ENCODE data around the gene UBXN10.

Gene UBXN10

DNA sequence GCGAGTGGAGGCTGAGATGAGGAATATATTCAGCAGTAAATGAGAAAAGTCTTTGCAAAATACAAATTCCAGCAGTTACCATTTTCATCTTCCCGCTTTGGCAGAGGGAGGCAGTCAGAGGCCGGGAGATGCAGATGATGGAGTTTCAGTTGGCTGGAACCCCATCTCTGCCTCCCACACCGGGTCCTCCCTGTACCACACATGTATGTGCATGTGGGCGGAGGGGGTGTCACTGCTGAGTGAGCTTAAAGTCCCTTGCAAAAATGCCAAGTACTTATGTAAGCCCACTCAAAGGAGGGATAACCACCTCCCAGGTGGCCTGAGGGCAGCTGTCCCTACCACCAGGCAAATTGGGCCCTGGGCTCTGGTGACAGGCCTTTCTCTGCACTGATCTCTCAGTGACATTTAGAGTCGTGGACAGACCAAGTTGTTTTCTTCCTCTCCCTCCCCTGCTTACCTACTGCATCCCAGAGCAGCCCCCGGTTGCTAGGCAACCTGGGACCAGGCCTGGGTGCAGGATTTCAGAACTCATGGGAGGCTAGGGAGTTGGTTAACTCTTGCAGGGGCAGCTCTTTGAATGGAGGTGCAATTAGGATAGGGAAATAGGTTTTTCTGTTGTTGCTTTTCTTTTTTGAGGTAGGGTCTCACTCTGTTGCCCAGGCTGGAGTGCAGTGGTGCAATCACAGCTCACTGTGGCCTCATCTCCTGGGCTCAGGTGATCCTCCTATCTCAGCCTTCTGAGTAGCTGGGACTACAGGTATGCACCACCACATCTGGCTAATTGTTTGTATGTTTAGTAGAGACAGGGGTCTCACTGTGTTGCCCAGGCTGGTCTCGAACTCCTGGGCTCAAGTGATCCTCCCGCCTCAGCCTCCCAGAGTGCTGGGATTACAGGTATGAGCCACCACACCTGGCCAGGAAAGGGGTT is 17.1 kb upstream of the UBXN10 start:
- TF ChIP-seq, protein P1, sequence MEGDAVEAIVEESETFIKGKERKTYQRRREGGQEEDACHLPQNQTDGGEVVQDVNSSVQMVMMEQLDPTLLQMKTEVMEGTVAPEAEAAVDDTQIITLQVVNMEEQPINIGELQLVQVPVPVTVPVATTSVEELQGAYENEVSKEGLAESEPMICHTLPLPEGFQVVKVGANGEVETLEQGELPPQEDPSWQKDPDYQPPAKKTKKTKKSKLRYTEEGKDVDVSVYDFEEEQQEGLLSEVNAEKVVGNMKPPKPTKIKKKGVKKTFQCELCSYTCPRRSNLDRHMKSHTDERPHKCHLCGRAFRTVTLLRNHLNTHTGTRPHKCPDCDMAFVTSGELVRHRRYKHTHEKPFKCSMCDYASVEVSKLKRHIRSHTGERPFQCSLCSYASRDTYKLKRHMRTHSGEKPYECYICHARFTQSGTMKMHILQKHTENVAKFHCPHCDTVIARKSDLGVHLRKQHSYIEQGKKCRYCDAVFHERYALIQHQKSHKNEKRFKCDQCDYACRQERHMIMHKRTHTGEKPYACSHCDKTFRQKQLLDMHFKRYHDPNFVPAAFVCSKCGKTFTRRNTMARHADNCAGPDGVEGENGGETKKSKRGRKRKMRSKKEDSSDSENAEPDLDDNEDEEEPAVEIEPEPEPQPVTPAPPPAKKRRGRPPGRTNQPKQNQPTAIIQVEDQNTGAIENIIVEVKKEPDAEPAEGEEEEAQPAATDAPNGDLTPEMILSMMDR (IDR thresholded peaks at IDR 0.05): no peak

DNA sequence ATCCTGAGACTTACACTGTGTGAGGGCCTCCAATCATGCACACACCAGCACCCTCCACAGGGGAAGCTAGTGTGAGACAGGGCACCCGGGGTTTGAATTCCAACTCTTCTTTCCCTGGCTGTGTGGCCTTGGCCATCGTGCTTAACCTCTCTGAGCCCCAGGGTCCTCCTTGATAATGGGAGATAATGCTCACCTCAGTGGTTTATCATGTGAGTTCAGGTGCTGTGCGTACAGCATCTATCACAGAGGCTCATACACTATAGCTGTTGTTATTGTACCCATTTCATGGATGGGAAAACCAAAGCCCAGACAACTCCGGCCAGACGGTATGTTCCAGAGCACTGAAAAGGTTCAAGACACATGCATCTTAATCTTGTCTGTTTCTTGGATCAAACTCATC is 16.0 kb upstream of the UBXN10 start:
- TF ChIP-seq, protein P1 (IDR thresholded peaks at IDR 0.05): no peak

DNA sequence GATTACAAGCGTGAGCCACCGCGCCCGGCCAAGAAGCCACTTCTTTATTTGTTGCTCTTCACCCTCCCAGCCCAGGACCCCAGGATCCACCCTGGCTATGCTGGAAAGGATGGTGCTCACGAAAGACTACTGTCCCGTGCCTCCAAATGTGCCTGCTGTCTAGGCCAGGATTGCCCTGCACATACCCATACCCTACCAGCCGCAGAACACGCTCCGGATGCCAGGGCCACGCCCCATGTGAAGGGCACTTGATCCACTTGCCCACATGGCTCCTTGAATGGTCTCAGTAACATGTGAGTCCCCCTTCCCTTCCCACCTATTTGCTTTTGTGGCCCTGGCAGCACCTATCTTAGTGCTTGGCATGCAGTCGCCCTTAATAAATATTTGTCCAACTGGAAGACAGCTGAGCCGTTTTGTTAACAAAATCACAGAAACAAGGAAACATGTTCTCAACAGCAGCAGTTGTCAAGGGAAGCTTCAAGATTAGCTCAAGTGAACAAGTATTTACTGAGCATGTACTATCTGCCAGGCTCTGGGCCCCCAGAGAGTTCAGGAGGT is 13.8 kb upstream of the UBXN10 start:
- TF ChIP-seq, protein P1 (IDR thresholded peaks at IDR 0.05): no peak

DNA sequence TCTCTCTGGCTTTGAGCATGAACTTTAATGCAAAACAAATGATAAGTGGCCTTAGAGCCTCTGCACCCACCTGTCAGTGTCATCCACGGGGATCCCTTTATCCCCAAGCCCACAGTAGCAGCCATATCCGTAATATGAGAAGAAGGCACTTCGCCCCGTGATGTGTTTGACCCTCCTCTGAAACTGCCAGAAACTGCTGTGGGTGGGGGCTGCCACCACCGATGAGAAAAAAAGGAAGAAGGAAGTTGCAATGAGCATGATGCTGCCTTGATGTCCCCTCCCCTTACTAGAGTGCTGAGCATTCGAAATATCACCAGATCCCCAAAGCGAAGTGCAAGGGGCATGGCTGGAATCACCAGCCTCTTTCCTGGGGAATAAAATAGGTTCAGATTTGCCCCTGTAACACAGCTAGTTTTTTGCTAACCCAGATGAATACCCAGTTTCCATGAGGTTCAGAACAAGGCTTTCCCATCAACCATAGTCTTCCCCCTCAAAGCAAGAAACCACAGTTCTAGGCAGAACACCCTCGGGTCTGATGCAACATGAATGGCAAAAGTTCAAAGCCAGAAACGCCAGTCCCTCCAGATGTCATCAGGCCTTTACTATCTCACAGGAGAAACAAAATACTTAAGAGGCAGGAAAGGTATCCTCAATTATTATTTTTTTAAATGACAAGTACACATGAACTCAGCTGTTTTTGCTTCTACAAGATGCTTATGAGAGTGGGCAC is 10.8 kb upstream of the UBXN10 start:
- TF ChIP-seq, protein P1 (IDR thresholded peaks at IDR 0.05): no peak

DNA sequence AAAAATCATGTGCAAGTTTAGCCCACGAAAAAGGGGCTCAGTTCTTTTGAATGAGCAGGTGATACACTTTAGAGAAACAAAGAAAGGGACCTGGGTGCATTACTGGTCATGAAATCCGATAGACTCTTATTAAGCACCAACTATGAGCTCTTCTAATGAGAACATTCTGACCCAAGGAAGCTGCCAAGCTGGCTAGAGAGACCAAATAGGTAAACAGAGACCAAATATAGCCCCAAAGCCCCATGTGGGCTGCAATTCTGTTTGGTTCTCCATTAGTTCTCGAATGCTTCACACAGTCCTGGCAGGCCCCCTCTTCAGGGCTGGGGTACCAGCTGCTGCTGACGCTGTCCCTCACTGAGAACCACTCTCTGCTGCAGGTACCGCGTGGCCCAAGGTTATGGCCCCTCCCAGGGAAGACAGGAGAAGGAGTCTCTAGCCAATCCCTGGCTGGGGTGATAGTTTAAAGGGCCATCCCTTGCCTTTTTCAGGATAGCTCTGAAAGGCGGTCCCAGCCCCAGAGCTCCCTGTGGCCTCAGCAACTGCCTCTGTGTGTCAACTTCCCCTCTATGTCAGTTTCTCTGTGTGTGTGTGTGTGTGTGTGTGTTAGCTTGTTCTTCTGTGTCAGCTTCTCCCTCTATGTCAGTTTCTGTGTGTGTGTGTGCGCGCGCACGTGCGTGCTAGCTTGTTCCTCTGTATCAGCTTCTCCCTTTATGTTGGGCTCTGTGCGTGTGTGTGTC is 7.1 kb upstream of the UBXN10 start:
- TF ChIP-seq, protein P1 (IDR thresholded peaks at IDR 0.05): no peak

DNA sequence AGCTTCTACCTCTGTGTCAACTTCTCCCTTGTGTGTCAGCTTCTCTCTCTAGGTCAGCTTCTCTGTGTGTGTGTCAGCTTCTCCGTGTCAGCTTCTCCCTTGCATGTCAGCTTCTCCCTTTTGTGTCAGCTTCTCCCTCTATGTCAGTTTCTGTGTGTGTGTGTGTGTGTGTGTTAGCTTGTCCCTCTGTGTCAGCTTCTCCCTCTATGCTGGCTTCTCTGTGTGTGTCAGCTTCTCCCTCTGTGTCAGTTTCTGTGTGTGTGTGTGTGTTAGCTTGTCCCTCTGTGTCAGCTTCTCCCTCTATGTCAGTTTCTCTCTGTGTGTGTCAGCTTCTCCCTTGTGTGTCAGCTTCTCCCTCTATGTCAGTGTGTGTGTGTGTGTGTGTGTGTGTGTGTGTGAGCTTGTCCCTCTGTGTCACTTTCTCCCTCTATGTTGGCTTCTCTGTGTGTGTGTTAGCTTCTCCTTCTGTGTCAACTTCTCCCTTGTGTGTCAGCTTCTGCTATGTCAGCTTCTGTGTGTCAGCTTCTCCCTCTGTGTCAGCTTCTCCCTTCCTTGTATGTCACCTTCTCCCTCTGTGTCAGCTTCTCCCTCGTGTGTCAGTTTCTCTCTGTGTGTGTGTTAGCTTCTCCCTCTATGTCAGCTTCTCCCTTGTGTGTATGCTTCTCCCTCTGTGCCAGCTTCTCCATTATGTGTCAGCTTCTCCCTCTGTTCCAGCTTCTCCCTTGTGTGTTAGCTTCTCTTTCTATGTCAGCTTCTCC is 6.3 kb upstream of the UBXN10 start:
- TF ChIP-seq, protein P1 (IDR thresholded peaks at IDR 0.05): no peak

Measured in LNCAP (cell line).